GM21360 (cell line): ENCODE data around the gene BTAF1.
"Not testable (repeated sequence)": the region's sequence is repeated elsewhere in the genome, so short reads cannot be mapped to it uniquely, and the experiment has no call there.

Experiments used
- ATAC-seq: cut with Tn5 transposase; IDR thresholded peaks from one replicate; pipeline ENCODE4 v1.9.1; 2021; ENCODE audit warnings: mild to moderate bottlenecking, moderate library complexity; ENCODE audit not compliant: unreplicated experiment

Gene BTAF1

DNA sequence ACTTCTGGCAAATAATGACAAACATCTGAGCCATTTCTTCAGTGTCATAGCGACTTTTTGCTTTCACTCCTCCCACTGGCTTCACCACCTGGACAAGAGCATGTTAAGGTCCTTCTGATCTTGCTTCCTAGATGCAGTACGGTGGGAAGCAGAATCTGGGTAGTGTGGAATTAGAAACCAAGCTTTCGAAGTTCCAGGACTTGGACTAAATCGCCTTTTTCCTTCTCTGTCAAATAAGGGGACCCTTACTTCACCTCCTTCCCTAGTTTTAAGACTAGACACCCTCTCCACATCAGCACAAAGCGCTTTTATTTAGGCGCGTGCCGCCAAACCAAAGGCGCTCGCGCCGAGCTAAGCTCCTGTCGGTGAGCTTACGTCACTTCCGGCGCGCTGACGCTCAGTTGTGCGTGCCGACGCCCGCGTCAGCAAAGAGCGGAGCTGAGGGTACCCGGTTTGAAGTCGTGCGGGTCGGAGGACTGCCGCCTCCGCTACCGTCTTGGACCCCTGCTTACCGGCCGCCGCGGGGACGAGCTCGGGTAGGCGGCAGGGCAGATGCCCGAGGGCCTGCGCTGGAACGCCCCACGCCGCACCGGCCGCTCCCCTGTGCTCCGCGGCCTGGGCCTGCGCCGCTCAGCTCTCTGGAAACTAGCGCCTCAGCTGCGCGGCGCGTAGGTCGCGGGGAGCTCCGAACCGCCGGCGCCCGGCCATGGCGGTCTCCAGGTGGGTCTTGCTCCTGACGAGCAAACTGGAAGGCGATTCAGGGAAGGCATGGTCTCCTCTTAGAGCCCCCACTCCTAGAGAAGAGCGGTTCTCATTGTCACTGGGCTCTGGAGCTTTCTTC is at the start of gene BTAF1:
BTAF1 (plus strand) TSS at position 400 of the 841 bp plus-strand sequence; CDS start at position 707, 307 bp downstream.
- peak; percentile 96 for ATAC-seq

DNA sequence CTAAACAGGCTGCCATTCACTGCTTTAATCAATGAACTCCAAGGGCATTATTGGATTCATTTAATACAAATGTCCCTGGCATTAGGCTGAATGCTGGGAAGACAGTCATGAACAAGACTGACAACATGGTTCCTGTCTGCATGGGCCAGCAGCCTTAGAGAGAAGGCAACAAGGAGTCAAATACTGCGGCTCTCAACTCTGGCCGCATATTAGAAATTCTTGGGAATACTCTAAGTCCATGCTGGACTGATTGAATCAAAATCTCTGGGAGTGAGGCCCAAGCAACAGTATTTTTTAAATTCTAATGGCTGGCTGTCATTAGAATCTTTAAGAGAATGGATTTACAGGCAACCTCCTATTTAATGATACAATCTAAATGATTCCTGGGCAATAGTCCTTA is 48.4 kb upstream of the BTAF1 start:
- no peak for ATAC-seq

DNA sequence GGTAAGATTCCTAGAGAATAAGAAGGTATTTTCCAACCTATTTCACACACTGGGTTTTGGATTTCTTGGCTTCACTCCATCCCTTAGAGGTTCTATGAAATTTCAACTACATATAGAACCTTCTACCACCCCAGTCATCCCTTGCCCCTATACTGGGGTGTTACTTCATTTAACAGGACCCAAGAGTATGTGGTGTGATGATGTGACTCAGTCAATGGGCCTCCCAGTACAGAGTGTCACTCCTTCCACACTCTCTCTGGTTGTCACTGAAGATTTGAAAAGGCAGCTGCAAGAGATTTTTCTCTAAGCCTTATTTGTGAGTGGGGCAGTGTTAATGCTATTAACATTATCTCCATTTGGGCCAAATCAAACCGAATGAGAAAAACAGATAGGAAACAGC is 47.8 kb upstream of the BTAF1 start:
- ATAC-seq, result no peak

DNA sequence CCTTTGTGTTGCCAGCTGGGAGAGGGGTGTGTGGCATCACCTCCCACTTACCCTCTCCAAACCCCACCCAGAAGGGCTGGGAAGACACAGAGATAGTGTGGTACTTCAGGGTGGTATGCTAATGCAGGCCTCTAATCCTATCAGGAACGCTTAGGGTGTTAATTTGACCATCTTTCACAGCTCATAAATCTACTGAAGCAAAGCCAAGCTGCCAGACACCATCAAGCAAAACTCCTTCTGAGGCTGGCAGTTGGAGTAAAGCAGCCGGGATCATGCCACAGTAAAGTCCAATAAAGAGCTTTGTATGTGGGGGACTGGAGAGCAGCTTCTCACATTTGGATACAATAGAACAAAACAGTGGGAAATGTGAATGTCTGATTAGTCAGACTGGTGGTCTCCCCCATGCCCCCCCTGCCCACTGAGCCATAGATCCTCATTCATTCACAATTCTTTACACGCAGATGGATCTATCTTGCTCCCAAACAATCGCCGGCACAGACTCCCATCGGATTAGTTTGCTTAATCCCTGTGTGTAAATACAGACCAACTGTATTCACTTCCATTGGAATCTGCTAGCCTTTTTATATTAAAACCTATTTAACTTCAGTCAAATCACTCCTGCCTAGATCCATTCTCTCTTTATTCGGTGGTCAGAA is 43.9 kb upstream of the BTAF1 start:
- no peak for ATAC-seq

DNA sequence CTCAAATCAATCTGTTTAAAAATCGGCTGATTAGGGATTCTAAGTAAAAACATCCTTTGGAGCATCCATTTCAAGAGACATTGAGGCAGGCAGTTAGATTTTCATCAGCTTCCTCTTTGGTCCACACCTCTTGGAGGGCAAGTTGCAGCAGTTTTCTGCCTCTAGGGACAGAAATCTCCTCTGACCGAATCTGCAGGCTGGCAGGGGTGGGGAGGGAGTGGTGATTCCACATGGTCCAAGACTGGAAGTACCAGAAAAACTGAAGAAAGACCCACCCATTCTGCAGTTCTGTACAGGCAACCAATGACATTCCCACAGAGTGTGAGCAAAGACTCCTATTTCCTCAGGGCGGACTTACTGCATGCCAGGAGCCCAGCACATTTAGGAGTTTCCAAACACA is 43.3 kb upstream of the BTAF1 start:
- ATAC-seq, result no peak

DNA sequence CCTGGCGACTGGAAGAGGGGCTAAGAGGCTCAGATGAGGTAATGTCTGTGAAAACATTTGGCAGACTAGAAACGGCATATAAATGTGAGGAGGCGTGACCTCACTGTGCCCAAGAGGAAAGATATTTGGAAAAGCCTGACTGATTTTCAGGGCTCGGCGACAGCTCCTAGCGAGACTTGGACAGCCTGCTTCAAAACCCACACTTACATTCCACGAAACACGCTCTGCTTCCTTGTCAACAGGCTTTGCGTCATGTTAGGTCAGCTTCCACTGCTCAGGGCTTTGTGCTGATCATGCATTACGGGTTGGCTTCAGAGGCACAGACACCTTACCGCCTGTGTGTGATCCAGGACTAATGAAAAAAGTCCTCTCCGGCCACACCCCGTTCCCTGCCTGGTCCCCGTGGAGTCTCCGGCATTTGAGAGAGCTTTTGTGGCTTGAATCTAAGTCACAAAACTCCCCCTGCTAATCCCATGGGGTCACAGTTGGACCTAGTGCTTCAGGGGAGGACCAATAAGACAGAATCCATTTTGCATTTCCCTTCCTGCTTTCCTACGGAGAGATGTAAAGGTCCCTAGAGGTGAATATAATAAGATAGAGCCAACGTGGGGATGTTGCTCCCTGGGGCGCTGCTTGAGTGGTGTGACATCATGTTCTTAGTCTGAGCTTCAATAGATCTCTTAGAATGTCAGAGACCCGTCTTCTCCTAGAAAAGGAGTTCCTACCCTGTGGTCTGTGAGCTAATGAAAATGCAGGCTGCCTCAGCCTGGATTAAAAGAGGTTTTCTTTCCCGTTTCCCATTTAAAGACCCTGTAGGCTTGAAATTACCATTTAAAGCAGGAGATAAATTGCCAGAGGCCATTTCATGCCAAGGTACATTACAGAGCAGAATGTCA is 39.8 kb upstream of the BTAF1 start:
- ATAC-seq, result no peak

DNA sequence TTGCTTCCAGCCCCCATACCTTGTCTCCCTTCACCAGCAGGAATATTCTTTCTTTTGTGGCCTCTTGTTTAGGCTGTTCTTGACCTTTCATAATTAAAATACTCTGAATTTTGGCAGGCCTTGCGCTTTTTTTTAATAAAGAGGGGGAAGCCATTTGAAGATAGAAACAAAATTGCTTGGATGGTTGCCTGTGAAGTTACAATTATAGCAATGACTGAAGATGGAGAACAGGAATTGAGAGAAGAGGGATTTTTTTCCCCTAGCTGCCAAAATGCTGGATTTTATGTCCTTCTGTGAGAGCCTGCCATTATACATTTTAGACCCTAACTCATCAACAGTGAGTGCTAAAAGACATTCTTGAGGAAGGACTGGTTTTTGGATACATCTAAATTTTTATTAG is 39.0 kb upstream of the BTAF1 start:
- no peak for ATAC-seq

DNA sequence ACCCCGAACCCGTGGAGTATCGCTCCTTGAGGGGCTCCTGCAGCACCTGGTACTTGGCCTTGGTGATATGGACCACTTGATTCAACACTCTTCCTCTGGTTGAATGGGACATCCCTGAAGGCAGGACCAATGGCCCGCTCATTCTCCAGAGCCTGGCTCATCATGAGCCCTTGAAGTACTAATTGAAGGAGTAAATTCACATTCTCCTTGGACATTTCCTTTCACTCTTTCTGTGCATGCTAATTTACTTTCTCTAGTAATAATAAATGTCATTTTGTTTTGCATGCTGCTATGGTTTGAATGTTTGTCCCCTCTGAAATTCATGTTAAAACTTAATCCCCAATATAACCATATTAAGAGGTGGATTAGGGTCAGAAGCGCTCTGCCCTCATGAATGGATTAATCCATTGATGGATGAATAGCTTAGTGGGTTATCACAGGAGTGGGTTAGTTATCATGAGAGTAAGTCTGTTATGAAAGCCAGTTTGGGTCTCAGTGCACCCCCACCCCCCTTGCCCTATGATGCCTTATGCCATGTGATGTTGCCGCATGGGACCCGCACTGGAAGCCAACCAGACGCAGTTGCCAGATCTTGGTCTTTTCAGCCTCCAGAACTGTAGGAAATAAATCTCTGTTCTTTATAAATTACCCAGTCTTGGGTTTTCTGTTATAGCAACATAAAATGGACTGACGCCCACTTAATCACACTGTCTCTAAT is 38.0 kb upstream of the BTAF1 start:
- no peak for ATAC-seq

DNA sequence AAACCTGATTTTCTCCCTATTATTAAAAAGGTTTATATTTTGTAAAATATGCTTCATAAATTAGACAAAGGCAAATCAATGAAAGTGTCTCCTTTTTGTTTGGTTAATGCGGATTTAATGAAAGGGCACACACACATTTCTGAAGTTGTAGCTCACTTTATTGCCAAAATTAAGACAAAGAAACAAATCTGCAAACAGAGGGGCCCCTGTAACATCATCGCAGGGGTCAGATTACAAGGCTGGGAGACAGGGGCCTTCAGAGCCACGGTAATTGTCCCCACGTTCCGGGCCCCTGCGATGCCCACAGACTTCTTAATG is 36.7 kb upstream of the BTAF1 start:
- no peak for ATAC-seq

DNA sequence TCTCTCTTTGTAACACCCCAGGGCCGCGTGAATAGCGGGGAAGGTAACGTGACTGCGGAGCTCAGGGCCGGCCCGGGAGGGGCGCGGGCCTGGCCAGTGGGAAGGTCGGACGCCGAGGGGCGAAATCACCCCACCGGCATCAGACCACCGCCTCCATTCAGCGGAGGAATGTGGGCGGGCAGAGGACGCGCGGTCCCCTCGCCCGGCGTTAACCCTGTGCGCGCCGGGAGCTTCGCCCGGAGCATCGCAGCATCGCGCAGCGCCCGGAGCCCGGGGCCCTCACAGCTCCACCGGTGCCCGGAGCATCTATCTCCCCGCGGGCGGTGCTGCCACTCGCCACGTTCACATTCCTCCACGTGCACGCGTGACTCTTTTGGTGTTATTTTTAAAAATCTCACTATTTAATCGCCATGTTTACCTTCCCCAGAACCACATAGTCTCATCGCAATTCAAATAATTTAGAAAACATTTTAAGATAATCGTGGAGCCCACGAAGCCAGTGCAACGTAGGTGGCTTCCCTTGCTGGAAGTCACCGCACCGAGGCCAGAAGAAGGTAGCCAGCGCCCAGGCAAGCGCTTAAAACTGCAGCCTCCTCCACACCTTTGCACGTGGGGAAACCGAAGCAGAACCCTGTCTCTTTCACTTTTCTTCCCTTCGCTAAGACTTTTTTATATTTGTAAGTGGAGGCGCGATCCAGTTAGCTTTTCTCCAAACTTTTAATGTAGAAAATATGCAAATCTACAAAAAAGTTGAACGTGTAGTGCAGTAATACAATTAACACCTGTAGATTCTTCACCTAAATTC is 36.1 kb upstream of the BTAF1 start:
- no peak for ATAC-seq

DNA sequence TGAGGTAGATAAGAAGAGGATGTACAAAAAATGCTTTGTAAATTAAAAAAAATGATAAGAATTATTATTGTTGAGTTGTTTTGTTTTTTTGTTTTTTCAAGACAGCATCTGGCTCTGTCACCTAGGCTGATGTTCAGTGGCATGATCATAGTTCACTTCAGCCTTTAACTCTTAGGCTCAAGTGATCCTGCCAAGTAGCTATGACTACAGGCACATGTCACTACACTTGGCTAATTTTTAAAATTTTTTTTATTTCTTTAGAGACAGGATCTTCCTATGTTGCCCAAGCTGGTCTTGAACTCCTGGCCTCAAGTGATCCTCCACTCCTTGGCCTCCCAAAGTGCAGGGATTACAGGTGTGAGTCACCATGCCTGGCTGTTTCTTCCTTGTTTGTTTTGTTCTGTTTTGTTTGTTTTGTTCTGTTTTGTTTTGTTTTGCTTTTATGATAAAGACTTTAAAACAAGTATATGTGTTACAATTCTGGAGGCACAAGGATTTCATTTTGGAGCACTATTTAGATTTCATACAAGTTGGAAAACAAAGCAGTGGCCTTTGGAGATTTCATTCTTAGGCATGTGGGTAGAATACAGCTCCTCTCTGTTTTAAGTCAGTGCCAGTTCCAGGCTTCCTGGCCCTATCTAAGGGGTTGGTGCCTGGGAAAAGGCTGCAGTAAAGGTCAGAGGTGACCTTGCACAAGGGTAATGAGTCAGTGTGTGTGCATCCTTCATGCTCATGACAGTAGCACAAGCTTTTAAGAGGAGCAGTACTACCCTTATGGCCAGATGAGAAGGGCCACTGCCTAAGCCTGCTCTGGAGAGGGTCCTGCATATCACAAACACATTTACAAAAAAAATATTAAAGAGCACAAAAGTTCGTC is 32.2 kb upstream of the BTAF1 start:
- ATAC-seq, result no peak

DNA sequence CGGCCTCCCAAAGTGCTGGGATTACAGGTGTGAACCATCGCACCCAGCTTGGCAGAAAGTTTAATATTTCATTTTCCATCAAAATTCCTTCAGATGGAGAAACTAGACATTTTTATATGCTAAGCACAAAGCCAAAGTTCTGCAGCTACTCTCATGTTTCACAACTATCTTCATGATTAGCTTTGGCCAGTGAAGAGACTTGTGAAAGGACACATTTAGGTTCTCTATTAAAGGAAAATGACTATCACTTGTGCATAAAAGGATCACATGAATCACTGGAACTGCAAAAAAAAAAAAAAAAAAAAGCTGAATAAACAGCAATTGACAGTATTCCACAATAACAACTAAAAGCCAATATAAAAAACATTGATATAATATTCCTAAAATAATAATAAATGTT is 30.5 kb upstream of the BTAF1 start:
- no peak for ATAC-seq

DNA sequence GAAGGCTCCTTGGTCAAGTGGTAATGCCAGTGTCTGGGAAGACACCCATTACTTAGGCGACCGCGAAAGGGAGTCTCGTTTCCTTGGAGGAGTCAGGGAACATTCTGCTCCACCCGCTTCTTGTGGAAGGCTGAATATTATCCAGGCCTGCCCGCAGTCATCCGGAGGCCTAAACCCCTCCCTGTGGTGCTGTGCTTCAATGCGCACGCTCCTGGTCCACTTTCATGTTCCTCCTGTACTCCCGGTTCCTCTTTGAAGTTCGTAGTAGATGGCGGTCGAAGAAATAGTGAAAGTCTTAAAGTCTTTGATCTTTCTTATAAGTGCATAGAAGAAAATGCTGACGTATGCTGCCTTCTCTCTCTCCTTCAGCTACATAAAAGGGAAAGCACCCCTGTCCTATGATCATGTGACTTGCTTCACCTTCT is 29.3 kb upstream of the BTAF1 start:
- not testable (repeated sequence) for ATAC-seq

DNA sequence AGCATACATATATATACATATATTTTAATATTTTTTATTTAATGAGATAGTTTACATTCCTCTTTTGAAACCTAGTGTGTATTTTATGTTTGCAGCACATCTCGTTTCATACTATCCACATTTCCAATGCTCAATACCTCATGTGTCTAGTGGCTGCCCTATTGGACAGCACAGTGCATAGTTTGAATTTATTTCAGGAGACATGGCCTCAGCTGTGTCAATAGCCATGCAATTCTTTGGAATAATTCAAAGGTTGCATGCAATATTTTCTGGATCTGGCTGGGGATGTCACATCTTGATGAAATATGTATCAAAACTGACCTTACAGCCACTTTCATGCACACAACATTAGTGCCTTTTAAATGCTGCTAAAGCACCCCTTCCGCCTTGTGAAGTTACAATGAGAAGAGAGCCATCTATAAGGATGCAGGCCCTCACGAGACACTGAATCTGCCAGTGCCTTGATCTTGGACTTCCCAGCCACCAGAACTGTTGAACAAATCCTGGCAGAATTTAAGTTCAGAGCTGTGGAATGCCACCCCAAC is 27.3 kb upstream of the BTAF1 start:
- ATAC-seq, result no peak

DNA sequence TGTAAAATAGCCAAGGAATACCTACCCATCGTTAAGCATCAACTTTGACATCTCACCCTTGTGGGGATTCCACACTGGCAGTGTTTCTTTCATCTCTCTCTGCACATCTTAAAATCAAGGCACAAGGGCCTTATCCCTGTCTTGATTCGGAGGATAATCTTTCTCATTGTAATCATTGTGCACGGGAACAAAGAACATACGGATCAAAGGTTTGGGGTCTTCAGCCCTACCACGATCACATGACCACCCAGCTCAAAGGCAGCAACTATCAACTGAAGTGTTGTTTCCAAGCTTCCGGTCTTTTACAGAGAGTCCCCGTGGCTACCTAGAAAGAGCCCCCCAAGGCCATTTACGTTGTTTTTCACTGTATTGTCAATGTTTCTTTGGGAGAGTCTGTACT is 26.1 kb upstream of the BTAF1 start:
- ATAC-seq, result no peak

DNA sequence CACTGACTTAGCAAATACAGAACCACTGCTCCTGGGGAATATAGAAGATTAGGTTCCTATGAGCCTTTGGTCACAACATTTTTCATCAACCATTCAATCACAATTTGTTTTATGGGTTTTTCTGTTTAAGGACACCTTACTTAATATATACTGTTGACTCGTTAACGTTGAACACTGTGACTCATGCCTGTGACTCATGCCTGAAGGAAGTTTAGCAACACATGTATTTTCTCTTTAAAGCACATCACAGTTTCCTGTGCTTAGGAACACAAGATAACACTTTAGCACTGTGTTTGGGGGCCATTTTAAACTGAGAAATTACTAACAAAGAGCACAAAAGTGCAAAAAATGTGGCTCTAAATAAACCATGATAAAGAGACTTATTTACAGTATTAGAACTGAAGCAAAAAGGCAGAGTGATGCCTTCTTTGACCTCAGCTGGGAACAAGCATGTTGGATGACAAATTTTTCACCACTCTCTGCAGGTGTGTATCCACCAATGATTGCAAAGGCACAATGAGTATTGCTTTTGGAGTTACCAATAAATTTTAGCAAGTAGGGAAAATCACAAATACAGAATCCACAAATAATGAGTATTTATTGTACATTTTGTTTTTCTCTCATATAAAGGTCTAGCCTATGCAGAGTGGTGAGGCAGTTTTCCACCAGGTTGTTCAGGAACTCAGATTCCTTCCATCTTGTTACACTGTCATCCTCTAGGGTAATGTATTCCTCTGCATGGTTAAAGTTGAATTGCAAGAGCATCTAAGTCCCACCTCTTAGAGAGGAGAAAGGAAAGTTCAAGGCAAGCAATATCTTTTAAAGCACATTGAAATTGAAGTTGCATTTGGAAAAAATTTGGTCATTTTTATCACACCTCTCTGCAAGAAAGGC is 21.5 kb upstream of the BTAF1 start:
- ATAC-seq, result no peak

DNA sequence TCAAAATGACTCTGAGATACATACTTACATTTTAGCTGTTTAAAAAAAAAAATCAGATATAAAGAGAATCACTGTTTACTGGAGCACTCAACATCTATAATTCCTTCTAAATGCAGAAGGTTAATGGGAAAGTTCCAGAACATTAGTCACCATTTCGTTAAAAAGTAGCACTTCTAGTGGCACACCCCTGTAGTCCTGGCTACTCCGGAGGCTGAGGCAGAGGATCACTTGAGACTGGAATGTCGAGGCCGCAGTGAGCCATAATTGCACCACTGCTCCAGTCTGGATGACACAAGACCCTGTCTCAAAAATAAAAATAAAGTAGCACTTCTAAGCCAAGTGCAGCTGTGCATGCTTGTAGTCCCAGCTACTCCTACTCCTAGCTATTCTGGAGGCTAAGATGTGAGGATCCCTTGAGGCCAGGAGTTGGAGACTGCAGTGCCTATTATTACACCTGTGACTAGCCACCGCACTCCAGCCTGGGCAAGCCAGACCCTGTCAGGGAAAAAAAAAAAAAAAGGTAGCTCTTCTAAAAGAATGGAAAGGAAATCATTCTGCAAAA is 16.5 kb upstream of the BTAF1 start:
- ATAC-seq, result no peak

DNA sequence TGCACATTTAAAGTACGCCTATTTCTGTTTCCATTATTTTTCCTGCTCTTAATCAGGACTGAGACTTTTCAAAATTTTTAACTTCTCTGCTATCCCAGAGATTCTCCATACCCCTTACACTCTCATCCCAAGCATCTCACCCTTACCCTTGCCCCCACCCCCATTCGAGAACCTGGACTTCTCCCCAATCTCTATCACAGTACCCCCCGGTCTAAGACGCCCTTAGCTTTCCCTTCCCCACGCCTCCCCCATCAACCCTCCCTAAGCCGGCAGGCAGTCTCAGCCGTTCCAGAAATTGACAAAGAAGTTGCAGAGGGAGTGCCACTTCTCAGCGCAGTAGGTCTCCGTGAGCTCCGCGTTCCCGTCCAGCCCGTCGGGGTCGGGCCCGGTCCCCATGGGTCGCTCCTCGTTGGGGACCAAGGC is 15.6 kb upstream of the BTAF1 start:
- no peak for ATAC-seq
